Measurements from ENCODE around the gene PTP4A1.

The PTP4A1 gene

DNA sequence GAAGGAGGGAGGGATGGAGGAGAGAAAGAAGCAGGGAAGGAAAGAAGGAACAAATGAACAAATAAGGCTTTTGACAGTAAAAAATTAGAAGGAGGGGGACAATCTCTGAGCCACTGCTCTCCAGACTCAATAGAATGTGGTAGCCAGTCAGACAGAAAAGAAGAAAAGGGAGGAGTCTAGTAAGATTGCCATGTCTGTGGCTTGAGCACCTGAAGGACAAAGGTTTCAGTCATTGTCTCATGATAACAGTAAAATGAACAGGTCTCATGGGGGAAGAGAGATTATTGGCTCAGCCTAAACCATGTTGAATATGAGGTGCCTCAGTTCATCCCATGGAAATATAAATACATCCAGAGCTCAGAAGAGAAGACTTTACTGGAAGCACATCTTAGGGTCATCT lies 14.0 kb upstream of the PTP4A1 start:
- DNase-seq: no peak

DNA sequence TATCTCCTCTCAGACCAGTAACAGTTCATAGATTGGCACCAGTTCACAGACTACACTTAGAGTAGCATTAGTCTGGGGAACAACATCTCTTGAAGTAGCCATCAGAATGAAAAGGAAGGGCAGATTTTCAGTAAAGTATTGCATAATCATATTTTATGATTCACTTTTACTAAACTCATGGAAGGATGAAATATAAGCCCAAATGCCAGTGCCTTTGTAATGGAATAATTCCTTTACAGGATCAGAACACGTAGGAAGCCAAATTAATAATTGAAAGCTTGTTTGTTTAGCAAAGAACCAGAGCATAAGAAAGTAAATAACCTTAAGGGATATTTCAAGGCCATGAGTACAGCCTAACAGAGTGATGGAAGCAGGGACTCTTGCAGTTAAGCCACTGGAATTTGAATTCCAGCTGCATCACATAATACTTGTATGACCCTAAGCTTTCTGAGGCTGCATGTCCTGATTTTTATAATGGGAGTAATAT lies 11.4 kb upstream of the PTP4A1 start:
- DNase-seq: no peak

DNA sequence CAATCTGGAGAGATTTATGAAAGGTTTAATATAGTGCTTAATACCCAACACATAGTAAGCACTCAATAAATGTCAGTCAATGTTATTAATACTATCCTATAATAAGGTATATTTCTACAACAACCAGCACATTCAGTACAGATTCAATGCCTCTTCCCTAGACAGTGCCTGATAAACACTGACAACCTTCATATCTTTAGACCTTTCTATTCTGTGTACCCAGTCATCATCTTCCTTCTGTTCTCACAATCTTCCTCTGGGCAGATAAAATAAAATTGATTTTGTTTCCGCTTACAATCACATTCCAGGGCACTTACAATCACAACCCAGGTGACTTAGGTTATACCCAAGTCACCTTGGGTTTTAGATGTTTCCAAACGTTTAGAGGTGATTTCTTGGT lies 11.0 kb upstream of the PTP4A1 start:
- DNase-seq: no peak

DNA sequence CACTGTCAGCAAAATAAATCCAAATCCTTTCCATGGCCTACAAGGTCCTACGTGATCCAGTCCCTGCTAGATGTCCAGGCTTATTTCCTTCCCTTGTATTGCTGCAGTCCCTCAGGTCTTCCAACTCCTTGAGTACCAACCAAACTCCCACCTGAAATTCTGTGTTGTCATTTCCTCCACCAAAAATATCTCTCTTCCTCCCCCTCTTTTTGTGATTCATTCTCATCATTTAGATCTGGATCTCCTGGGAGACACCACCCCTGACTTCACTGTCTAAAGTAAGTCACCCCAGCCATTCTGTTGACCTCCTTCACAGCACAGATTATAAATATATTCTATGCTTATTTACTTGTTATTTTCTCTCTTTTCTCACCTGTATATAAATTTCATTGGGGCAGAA lies 9.0 kb upstream of the PTP4A1 start:
- DNase-seq: no peak

DNA sequence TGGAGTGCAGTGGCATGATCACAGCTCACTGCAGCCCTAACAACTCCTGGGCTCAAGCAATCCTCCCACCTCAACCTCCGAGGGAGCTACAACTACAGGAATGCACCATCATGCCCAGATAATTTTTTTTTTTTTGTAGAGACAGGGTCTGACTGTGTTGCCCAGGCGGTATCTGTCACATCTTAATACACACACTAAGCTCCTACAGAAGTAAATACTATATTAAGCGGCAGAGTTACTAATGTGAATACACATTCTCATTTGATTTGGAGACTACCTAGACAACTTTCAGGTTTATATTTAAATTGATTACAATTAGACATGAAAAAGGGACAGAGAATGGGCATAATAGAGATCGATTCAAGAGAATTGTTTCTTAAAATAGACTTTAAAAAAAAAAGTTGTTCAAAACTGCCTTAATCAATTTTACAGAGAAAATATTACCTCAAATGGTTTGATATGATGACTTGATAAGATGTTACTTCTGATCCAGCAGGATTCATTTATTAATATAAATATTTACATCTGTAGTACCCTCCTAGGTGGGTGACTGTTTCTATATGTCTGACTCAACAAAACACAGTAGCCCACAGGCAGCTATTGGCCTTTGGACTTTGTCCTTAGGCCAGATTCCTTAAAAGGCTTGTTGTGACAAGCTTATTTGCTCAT lies 7.1 kb upstream of the PTP4A1 start:
- DNase-seq: no peak

DNA sequence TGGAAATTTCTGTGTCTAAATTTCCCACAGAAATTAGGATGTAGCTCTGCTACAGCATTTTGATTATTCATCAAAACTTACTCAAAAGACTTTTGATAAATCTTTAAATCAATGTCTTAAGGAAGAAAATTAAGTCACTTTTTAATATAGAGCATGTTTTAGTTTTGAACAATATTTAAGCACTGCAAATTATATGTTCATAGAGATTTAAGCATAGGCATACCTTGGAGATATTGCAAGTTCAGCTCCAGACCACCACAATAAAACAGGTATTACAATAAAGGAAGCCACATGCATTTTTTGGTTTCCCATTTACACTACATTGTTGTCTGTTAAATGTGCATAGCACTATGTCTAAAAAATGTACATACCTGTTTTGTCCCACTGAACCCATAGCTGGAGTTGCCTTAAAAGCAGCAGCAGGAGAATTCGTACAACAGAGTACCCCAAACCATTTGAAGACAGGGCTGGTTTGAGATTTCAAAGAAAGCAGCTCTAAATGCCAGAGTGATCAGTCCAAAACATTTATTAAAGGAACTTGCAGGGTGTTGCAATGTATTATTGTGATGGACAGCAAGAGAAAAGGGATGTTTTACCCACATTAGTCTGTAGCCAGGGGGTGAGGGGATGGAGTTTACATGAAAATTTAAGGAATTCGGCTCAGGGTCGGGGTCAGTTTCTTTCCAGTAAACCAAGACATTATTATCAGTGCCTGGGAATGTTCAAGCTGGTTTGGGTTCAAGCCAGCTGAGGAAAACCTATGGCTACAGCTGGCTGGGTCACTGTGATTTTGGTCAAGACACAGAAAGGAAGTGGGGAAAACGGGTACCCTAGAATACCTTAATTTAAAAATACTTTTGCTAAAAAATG lies 6.3 kb upstream of the PTP4A1 start:
- no peak for DNase-seq

DNA sequence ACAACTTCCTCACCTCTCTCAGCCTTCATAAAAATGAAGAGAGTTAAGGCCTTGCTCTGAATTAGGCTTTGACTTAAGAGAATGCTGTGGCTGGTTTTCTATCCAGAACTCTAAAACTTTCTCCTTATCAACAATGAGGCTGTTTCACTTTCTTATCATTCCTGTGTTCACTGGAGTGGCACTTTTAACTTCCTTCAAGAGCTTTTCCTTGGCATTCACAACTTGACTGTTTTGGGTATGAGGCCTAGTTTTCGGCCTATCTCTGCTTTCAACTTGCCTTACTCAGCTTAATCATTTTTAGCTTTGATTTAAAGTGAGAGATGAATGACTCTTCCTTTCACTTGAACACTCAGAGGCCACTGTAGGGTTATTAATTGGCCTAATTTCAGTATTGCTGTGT lies 4.3 kb upstream of the PTP4A1 start:
- DNase-seq: no peak

DNA sequence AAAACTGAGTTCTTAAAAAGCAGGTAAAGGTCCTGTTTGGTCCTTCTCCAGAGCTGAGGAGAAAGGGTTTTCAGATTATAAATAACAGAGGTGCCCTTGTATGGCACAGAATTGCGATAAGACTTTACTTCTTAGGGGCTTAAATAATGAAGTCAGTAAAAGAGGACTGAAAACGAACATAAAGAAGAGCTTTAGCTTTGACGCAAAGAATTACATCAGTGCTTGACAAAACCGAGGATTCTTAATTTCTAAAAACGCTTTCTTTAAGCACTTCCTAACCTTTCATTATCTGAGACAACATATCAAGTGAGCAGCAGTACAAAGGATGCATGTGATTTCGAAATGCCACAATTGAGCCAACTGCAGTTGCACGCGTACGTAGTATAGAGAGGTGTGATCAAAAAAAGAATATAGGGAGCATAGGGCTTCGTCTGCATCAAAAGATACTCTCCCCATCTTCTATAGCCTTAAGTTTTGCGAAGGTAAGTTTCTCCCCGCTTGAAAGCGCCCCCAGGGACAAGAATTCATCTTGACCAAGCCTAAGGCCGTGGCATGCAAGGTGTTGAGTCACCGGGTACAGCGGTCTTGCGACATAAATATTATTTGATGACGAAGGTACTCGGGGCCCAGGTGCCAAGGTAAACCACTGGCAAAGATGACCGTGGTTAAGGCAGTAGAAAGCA lies 778 bp upstream of the PTP4A1 start:
- peak in 3 of 4 experiments; percentile 4 to 23 (median 20) for DNase-seq

DNA sequence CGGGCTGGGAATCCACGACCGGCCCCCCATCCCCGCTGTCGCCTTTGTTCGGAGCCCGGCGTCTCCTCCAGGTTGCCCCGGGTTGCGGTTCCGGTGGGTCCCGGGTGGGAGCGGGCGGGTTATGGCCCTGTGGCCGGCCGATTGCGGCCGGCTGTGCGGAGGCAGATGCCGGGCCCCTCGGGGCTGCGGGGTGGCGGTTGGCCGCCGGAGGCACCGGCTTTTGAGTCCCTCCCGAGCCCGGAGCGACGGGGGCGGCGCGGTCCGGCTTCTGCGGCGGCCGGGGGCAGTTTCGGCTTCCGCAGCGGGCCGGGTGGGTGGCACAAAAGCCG lies 431 bp downstream of the PTP4A1 start:
- DNase-seq: peak in 1 of 4 experiments; percentile 46

DNA sequence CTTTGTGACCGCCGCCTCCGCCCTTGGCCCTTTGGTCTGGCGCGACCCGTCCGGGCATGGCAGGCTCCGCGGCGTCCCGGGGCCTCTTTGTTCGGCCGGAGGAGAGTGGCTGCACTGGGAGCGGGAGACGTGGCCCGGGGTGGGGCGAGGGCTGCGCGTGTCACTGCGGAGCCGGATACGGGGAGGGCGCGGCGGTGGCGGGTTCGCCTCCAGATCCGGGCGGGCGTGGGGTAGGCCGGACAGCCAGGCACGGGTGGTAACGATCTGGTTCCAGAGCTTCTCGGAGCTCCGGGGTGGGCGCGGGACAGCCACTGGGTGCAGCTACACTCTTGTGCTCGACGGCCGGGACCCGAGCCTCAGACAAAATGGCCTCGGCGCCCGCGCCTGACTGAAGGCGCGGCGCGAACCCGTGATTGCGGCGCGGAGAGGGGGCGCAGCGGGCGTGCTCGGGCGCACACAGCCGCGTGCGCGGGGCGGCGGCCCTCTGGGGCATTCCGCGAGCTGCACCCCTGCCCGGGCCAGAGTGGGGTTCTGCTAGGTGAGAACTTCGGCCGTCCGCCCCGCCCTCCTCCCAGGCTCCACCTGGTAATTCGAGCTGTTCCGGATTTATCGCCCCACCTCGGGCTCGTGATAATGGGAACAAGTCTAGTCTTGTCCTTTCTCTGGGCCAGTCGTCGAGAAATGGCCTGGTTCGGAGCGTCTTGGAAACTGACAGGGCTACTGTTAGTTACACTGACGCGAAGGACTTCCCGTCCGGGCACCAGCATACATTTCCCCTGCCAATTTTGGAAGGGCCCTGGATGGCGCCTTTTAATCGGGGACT lies 1.0 kb downstream of the PTP4A1 start:
- DNase-seq: peak; percentile 38 to 60 (median 50)

DNA sequence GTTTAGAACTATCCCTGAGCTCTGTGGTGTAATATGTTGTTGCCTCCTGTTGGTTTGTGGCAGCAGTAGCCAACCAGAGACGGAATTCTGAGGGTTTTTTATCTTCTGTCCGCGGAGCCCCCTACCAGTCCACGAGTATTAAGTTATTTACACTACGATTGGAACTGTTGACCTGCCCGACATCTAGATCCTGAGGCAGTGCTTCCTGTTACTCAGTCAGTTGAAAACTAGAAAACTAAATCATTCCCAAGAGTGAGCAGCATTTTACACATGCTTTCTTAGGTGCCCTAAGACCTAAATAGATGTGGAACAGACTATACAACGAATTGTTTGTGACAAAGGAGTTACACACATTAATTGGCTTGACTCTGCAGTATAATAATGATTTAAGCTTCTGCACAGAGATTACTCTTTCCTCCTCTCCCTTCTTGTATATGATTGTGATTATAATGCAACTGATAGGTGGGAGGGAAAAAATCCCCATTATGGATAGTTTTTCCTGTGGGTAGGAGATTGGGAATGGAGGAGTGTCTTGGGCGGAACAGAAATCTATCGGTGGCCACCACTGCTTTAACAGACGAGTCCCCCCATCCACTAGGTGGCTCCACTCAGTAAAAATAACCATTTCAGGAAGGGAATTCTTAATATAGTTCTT lies 1.7 kb downstream of the PTP4A1 start:
- peak in 2 of 4 experiments; percentile 7 to 13 for DNase-seq

DNA sequence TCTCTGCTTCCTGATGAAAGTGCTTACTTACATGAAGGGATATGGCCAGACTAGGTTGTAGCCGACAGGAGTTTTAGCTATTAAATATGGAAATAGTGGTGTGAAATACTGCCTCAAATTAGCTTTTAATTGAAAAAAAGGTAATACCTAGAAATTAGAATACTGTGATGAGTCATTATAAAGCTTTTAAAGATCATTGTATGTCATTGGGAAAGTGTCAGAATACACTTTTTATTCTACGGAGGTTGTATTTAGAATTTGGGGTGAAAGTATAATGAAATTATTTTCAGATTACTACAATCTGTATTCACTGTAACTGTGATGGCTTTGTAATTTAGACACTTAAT lies 2.2 kb downstream of the PTP4A1 start:
- DNase-seq: no peak

DNA sequence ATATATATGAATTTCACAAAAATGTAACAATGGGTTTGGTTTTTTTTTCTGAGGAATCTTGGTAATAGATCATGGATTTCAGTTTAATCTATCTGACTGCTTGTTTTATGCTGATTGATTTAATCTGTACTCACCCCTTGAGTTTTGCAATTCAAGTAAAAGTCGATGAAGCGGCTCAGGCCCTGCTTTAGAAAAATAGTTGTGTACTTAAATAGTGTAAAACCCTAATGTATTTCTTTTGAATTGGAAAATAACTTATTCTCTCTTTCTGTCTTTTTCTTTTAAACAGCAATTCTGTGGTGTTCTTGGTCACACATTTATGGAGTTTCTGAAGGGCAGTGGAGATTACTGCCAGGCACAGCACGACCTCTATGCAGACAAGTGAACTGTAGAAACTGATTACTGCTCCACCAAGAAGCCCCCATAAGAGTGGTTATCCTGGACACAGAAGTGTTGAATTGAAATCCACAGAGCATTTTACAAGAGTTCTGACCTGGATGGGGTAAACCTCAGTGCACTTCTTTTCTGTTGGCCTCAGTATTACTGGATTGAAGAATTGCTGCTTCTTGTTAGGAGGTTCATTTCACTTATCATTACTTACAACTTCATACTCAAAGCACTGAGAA lies 4.0 kb downstream of the PTP4A1 start:
- no peak for DNase-seq

DNA sequence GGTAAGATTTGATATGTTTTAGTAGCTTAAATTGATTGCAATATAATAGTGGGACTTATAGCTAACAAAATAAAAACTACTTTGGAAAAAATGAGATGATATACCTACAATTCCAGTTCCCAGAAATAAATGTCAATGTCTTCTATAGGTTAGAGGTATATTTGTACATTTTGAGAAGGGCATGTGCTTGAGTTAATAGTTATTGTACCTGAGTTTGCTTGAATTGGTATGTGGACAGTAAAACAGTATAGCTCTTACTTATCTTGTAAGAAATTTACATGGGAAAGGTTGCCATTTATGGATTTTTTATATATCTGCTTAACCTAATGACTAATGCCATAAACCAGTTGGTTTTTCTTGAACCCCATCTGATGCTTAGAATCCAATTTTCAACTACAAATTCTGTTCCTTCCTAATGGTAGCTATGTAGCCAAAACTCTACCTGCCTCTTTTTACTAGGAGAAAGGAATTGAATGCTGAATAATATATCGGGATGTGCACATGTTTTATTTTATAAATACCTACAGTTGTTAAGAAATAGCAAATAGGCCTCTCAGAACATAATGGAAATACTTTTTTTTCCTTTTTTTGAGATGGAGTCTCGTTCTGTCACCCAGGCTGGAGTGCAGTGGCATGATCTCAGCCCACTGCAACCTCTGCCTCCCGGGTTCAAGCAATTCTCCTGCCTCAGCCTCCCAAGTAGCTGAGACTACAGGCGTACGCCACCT lies 4.9 kb downstream of the PTP4A1 start:
- no peak for DNase-seq

DNA sequence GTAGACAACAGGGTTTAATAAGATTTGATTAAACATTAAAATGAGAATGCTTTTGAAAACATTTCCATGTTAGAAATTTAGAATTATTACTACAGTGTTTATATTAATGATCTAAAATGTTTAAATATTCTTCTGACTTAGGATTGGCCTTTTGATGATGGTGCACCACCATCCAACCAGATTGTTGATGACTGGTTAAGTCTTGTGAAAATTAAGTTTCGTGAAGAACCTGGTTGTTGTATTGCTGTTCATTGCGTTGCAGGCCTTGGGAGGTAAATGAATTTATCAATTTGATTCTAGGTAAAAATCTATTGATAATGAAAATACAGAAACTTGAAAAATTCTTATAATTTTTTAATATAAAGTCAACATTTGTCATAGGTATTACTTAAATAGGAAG lies 6.5 kb downstream of the PTP4A1 start:
- no peak for DNase-seq

DNA sequence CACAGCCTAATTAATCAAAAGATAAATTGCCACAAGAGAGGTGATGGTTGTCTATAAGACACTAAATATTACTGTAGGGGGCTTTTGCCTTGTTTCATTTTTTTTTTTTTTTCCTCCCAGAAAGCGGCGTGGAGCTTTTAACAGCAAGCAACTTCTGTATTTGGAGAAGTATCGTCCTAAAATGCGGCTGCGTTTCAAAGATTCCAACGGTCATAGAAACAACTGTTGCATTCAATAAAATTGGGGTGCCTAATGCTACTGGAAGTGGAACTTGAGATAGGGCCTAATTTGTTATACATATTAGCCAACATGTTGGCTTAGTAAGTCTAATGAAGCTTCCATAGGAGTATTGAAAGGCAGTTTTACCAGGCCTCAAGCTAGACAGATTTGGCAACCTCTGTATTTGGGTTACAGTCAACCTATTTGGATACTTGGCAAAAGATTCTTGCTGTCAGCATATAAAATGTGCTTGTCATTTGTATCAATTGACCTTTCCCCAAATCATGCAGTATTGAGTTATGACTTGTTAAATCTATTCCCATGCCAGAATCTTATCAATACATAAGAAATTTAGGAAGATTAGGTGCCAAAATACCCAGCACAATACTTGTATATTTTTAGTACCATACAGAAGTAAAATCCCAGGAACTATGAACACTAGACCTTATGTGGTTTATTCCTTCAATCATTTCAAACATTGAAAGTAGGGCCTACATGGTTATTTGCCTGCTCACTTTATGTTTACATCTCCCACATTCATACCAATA lies 7.8 kb downstream of the PTP4A1 start:
- DNase-seq: no peak

DNA sequence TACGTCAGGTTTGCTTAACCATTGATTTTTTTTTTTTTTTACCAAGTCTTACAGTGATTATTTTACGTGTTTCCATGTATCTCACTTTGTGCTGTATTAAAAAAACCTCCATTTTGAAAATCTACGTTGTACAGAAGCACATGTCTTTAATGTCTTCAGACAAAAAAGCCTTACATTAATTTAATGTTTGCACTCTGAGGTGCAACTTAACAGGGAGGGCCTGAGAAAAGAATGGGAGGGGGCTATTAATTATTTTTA lies 8.4 kb downstream of the PTP4A1 start:
- no peak for DNase-seq

DNA sequence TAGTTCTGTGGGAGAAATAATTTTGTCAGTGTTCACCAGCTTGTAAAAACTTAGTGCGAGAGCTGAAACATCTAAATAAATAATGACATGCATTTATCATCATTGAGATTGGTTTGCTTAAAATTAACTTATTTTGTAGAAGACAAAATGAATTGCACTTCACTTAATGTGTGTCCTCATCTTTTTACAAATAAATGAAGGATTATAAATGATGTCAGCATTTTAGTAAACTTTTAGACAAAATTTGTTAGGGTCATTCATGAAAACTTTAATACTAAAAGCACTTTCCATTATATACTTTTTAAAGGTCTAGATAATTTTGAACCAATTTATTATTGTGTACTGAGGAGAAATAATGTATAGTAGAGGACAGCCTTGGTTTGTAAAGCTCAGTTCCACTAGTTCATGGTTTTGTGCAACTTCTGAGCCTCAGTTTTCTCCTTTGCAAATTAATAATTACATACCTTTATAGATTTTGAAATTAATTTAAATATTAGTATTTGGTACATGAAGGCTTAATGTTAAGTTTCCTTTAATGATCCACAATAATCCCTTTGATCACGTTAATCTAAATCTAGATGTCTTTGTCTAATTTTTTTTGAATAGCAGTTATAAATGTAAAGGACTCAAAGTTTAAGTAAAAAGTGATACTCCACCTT lies 9.2 kb downstream of the PTP4A1 start:
- DNase-seq: no peak

DNA sequence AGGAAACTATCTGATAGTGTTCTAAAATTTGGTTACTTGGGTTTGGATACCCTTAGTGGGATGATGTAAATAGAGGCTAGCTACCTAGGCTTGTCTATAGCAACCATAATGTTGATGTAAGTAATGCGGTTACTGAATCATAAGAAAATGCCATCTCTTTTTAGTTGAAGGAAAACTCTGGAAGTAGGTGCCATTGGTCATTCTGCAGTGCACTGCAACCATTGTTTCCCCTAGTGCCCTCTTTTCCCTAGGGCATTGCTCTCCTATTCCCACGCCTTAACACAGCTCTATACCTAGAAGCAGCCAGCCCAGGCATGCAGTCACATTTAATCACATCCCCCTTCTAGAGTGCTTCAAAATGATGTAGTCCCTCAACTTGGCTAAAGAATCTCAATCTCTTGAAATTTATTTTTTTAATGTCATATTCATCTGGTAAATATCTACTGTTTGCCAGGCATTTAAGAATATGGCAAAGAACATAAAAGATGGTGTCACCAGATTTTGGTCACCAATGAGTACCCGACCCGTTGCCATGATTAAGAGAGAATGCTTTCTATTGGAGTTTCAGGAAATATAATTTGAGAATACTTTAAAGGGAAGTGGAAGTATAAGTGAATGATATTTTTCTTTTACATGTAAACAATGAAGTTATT lies 10.4 kb downstream of the PTP4A1 start:
- no peak for DNase-seq

DNA sequence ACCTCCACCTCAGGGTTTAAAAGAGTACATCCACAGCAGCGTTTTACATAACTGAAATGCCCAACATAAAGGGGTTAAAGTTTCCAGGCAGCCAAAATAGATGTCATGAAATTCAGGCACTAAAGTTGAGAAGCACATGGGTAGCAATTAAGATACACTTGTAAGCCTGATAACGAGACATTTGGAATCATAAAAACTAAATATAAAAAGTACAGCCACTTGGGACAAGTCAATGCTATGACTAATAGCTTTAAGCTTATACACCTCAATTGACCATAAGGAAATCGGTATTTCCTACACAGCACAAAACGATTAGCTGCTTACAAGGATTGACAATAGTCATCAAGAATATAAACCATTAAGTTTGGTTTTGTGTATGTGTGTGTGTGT lies 11.8 kb downstream of the PTP4A1 start:
- DNase-seq: no peak

Data from activated CD4-positive, CD25-positive, alpha-beta regulatory T cell (primary cell).